Measurements from ENCODE around the gene DOCK8.

Gene DOCK8

DNA sequence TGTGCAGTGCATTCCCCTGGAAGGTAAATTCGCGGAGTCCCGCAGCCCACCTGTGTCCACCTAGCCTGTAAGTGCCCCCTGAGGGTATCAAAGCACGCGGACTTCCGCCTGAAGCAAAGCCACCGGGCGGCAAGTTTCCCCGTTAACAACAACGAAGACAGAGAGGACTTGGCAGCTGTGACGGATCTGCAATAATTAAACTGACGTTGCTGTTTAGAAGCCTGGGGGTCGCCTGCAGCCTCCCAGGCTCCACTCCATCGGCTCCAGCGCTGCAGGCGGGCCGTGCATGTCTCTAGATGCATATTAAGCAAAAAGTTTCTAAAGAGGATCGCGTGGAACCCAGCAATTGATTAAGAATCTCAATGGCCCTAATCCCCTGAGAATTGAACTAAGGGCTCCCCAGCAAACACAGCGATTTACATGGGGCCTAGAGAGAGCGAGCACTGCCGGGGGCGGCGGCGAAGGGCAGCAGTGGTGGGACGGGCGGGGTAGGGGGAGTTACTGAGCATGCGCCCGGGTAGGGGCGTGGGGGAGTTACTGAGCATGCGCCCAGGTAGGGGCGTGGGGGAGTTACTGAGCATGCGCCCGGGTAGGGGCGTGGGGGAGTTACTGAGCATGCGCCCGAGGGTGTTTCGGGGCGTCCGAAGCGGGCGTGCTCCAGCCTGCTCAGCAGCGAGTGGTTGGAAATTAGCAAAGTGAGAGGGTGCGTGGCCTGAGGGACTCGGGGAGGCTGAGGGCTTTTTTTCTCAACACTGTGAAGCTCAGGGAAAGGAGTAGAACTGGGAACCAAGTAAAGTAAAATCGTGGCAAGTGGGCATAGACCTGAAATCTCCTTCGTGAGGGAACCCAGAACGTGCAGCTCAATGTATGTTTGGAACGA lies 255.2 kb downstream of the DOCK8 start:
- peaks cover 37% of the 10 kb centered on the region for H3K4me1 ChIP-seq (ENCODE audit: control insufficient read depth, insufficient read depth, low read length)
- peak; percentile 85 for DNase-seq (ENCODE audit: low read depth)
- H3K36me3 ChIP-seq (ENCODE audit: control insufficient read depth, insufficient read depth, low read length, severe bottlenecking) = no peaks in the 10 kb centered on the region
- peak overlapping the region; percentile 83 for H3K4me3 ChIP-seq (ENCODE audit: low read length)
- no peaks in the 10 kb centered on the region for H3K9me3 ChIP-seq (ENCODE audit: control insufficient read depth, low read length)
- no peaks in the 10 kb centered on the region for H3K27me3 ChIP-seq (replicated peaks; ENCODE audit: control insufficient read depth, insufficient read depth, low read length)
- peak overlapping the region; percentile 90 for H3K9ac ChIP-seq (ENCODE audit: low read length)

DNA sequence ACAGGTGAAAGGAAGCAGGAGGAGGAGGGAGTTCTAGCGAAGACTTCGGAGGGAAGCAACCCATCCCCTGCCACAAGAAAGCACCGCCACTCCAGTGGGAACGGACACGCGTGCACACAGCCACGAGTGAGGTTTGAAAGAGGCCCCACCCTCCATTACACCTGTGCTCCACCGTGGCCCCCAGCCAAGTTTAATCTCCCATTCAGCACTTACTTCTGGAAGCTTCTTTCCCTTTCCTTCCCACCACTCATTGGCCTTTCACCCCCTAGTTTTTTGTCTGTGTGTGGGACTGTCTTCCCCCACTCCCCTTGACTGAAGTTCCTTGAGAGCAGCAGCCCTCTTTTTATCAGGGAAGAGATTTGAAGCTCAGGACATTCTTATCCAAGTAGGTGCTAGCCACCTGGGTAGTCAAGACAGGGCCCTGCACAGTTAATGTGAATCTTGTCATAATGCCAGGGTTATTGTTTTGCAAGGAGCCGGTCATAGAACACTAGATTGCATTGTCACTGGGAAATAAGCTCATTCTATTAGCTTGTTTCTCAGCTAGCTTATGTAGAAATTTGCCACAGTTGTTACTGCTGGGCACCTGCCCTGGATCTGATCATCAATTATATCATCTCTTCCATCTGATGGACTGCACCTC lies 256.0 kb downstream of the DOCK8 start:
- H3K9me3 ChIP-seq (ENCODE audit: control insufficient read depth, low read length) = no peaks in the 10 kb centered on the region
- no peaks in the 10 kb centered on the region for H3K36me3 ChIP-seq (ENCODE audit: control insufficient read depth, insufficient read depth, low read length, severe bottlenecking)
- H3K4me1 ChIP-seq (ENCODE audit: control insufficient read depth, insufficient read depth, low read length) = peaks cover 37% of the 10 kb centered on the region
- H3K27me3 ChIP-seq (replicated peaks; ENCODE audit: control insufficient read depth, insufficient read depth, low read length) = no peaks in the 10 kb centered on the region
- H3K4me3 ChIP-seq (ENCODE audit: low read length) = peak overlapping the region; percentile 83
- no peak for DNase-seq (ENCODE audit: low read depth)
- H3K9ac ChIP-seq (ENCODE audit: low read length) = peak overlapping the region; percentile 76

DNA sequence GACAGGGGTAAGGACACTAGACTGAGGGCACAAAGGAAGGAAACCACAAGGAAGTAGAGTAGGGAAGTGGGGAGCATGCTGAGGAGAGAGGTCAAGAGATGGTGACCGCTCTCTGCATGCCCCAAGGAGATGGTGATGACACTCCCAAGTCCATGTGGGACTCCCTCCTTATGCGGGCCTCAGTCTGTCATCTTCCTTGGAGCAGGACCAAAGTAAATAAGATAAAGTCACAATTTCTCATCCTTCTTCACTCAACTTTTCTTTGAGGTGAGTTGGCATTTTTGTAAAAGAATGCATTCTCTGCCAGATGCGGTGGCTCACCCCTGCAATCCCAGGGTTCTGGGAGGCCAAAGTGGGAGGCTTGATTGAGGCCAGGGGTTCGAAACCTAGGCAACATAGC lies 256.7 kb downstream of the DOCK8 start:
- Histone ChIP-seq H3K4me3 (ENCODE audit: low read length) (no peak overlapping the region), H3K4me1 (ENCODE audit: control insufficient read depth, insufficient read depth, low read length) (peaks cover 37% of the 10 kb centered on the region)
- no peak for DNase-seq (ENCODE audit: low read depth)

DNA sequence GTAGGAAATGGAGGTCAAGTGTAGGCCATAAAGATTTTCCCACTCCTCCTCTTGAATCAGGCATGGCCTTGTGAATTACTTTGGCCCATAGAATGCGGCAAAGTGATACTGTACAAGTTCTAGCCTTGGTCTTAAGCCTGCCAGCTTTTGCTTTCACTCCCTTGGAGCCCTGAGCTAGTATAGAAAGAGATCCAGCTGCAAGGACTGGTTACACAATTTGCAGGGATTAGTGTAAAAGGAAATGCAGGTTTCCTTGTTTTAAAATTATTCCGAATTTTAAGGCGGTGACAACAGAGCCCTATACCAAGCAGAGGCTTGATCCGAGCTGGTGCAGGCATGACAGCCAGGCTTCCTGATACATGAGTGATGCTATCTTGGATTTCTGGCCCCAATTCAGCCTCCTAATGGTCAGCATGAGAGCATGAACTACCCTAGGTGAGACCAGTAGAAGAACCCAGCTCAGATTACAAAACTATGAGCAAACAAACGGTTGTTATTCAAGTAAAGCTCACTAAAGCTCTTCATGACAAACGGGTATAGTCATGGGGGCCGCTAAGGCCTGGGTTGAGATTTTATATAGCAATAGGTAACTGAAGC lies 257.9 kb downstream of the DOCK8 start:
- H3K4me1 ChIP-seq (ENCODE audit: control insufficient read depth, insufficient read depth, low read length) = peaks cover 36% of the 10 kb centered on the region
- H3K9ac ChIP-seq (ENCODE audit: low read length) = no peak overlapping the region
- H3K4me3 ChIP-seq (ENCODE audit: low read length) = no peak overlapping the region
- H3K36me3 ChIP-seq (ENCODE audit: control insufficient read depth, insufficient read depth, low read length, severe bottlenecking) = no peaks in the 10 kb centered on the region
- peak; percentile 7 for DNase-seq (ENCODE audit: low read depth)
- H3K9me3 ChIP-seq (ENCODE audit: control insufficient read depth, low read length) = no peaks in the 10 kb centered on the region
- no peaks in the 10 kb centered on the region for H3K27me3 ChIP-seq (replicated peaks; ENCODE audit: control insufficient read depth, insufficient read depth, low read length)

More for the DNA sequence above, 256.7 kb downstream of the DOCK8 start:
- Histone ChIP-seq H3K27me3 (replicated peaks; ENCODE audit: control insufficient read depth, insufficient read depth, low read length) (no peaks in the 10 kb centered on the region), H3K36me3 (ENCODE audit: control insufficient read depth, insufficient read depth, low read length, severe bottlenecking) (no peaks in the 10 kb centered on the region), H3K9me3 (ENCODE audit: control insufficient read depth, low read length) (no peaks in the 10 kb centered on the region), H3K9ac (ENCODE audit: low read length) (no peak overlapping the region)

DNA sequence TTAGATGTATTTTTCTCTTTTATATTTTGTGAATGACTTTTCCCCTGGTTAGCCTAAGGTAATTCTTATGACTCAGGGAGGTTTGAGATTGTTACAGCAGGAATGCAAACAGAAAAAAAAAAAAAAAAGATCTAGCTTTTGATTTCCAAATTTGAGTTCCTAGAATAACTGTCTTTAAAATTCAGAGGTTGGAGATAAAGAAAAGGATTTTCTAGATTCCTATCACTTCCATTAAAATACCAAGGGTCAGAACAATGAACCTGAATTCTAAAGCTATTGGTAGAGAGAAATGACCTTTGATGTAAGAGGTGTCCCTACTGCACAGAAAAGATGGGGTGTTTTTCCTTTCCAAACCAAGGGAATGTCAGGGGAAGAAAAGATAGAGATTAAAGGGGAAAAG lies 262.5 kb downstream of the DOCK8 start:
- H3K9ac ChIP-seq (ENCODE audit: low read length) = no peak overlapping the region
- peaks cover 13% of the 10 kb centered on the region for H3K4me1 ChIP-seq (ENCODE audit: control insufficient read depth, insufficient read depth, low read length)
- no peaks in the 10 kb centered on the region for H3K36me3 ChIP-seq (ENCODE audit: control insufficient read depth, insufficient read depth, low read length, severe bottlenecking)
- no peaks in the 10 kb centered on the region for H3K9me3 ChIP-seq (ENCODE audit: control insufficient read depth, low read length)
- H3K27me3 ChIP-seq (replicated peaks; ENCODE audit: control insufficient read depth, insufficient read depth, low read length) = no peaks in the 10 kb centered on the region
- H3K4me3 ChIP-seq (ENCODE audit: low read length) = no peak overlapping the region
- peak; percentile 6 for DNase-seq (ENCODE audit: low read depth)

DNA sequence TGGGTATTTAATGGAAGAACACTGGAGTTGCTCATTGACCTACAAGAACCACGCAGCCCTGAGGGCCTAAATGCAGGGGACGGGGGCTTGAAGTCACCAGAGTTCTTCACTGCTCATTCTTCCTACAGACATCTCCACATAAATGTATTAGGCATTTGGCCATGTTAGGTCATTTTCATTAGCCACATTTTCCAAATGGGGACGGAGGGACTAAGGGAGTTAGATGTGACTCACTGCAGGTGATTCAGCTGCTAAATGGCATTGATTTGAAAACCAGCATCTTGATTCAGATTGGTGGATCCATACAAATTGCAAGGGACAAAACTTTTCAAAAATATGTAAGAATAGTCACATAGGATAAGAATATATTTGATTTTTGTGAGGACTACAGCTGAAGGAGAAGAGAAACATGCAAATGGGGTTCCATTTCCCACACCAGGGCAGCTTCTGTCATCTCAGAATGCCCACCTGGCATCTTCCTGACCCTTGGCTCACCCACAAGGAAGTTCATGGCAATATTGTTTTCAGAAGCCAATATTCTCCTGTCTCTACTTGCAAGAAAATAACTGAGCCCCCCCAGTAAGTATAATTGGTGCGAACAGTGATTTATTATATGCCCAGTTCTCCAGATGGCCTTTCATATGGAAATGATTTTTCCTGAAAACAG lies 264.8 kb downstream of the DOCK8 start:
- Histone ChIP-seq H3K36me3 (ENCODE audit: control insufficient read depth, insufficient read depth, low read length, severe bottlenecking) (no peaks in the 10 kb centered on the region), H3K27me3 (replicated peaks; ENCODE audit: control insufficient read depth, insufficient read depth, low read length) (no peaks in the 10 kb centered on the region), H3K9me3 (ENCODE audit: control insufficient read depth, low read length) (peaks cover 5% of the 10 kb centered on the region), H3K9ac (ENCODE audit: low read length) (no peak overlapping the region), H3K4me1 (ENCODE audit: control insufficient read depth, insufficient read depth, low read length) (peaks cover 13% of the 10 kb centered on the region), H3K4me3 (ENCODE audit: low read length) (no peak overlapping the region)
- DNase-seq (ENCODE audit: low read depth) = no peak

DNA sequence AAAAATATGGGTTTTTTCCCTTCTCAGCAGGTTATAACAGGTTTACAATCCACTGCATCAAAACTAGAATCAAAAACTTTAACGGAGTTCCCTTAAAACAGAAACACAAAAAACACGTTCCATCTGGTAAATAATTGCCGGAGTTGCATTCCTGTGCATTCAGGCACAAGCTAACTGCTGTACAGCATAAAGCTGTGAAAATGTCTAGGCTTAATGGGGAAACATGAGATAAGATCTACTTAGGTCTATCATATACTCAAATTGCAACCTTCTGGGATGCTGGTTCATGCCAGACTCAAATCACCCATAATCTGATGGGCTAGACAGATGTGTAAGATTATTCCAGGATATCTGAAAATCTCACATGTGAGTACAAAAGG lies 265.3 kb downstream of the DOCK8 start:
- no peak for DNase-seq (ENCODE audit: low read depth)
- peaks cover 13% of the 10 kb centered on the region for H3K4me1 ChIP-seq (ENCODE audit: control insufficient read depth, insufficient read depth, low read length)
- H3K9ac ChIP-seq (ENCODE audit: low read length) = no peak overlapping the region
- H3K27me3 ChIP-seq (replicated peaks; ENCODE audit: control insufficient read depth, insufficient read depth, low read length) = no peaks in the 10 kb centered on the region
- no peak overlapping the region for H3K4me3 ChIP-seq (ENCODE audit: low read length)
- no peaks in the 10 kb centered on the region for H3K36me3 ChIP-seq (ENCODE audit: control insufficient read depth, insufficient read depth, low read length, severe bottlenecking)
- peaks cover 10% of the 10 kb centered on the region for H3K9me3 ChIP-seq (ENCODE audit: control insufficient read depth, low read length)

DNA sequence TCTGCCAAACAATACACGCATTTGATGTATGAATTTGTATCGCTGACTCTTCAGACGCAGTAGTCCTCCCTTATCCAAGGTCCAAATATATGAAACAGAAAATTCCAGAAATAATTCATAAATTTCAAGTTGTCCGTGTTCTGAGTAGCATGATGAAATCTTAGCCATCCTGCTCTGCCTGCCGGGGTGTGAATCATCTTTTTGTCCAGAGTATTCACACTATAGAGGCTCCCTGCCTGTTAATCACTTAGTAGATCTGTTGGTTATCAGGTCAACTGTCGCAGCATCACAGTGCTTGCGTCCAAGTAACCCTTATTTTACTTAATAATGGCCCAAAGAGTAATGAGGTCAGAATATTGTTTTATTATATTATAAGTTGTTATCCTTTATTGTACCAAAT lies 268.1 kb downstream of the DOCK8 start:
- Histone ChIP-seq H3K27me3 (replicated peaks; ENCODE audit: control insufficient read depth, insufficient read depth, low read length) (no peaks in the 10 kb centered on the region), H3K4me1 (ENCODE audit: control insufficient read depth, insufficient read depth, low read length) (peaks cover 4% of the 10 kb centered on the region), H3K4me3 (ENCODE audit: low read length) (no peak overlapping the region), H3K9ac (ENCODE audit: low read length) (no peak overlapping the region), H3K36me3 (ENCODE audit: control insufficient read depth, insufficient read depth, low read length, severe bottlenecking) (no peaks in the 10 kb centered on the region), H3K9me3 (ENCODE audit: control insufficient read depth, low read length) (peaks cover 12% of the 10 kb centered on the region)
- DNase-seq (ENCODE audit: low read depth) = no peak

DNA sequence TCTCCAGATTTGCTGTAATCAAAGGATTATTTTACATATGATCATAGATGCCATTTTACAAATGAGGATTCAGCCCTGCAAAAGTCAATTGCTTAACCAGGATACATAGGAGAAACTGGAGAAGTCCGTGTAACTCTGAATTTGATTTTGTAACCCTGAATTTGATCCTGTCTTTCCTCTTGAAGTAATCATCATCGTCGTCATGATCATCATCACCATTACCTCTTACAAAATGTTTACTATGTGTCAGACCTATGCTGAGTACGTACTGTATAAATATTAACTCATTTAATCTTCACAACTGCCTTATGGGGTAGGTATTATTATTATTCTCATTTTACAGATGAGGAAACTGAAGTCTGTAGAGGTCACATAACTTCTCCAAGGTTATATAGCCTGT lies 271.5 kb downstream of the DOCK8 start:
- Histone ChIP-seq H3K9ac (ENCODE audit: low read length) (no peak overlapping the region), H3K4me3 (ENCODE audit: low read length) (no peak overlapping the region), H3K4me1 (ENCODE audit: control insufficient read depth, insufficient read depth, low read length) (peaks cover 6% of the 10 kb centered on the region), H3K9me3 (ENCODE audit: control insufficient read depth, low read length) (peaks cover 12% of the 10 kb centered on the region), H3K36me3 (ENCODE audit: control insufficient read depth, insufficient read depth, low read length, severe bottlenecking) (no peaks in the 10 kb centered on the region), H3K27me3 (replicated peaks; ENCODE audit: control insufficient read depth, insufficient read depth, low read length) (no peaks in the 10 kb centered on the region)
- no peak for DNase-seq (ENCODE audit: low read depth)

DNA sequence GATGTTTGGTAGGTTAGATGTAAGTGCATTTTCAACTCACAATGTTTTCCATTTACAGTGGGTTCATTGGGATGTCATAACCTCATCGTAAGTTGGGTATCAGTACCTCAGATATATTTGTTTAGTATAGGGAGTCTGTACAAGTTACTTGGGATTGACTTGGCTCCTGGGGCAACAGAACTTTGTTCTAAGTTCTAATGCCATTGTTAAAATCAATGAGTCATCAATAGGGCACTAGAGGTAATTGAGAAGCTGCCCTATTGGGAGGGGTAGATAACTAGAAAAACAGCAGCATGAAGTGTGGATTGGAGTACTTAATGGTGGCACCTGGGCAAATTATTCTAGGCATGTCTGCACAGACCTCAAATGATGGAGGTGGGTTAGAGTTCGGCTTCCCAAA lies 272.8 kb downstream of the DOCK8 start:
- peaks cover 12% of the 10 kb centered on the region for H3K9me3 ChIP-seq (ENCODE audit: control insufficient read depth, low read length)

DNA sequence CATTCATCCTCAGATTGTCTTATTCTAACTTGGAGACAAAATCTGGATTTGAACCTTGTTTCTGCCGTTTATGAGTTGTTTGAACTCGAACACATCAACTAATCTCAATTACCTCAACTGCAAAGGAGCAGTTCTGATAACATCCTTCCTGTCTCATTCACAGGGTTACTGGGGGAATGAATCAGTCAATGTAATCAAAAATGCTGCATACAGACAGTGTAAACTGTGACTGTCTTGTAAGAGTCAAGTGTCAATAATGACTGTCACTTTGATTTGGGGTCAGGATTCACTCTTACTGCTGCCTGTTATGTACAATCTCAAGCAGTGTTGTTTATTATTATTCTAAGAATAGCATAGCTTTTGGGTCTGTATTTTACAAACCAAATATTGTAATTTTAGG lies 273.8 kb downstream of the DOCK8 start:
- Histone ChIP-seq H3K4me1 (ENCODE audit: control insufficient read depth, insufficient read depth, low read length) (peaks cover 6% of the 10 kb centered on the region), H3K9ac (ENCODE audit: low read length) (no peak overlapping the region), H3K27me3 (replicated peaks; ENCODE audit: control insufficient read depth, insufficient read depth, low read length) (no peaks in the 10 kb centered on the region), H3K4me3 (ENCODE audit: low read length) (no peak overlapping the region), H3K9me3 (ENCODE audit: control insufficient read depth, low read length) (peaks cover 12% of the 10 kb centered on the region), H3K36me3 (ENCODE audit: control insufficient read depth, insufficient read depth, low read length, severe bottlenecking) (no peaks in the 10 kb centered on the region)
- DNase-seq (ENCODE audit: low read depth) = no peak

More for the DNA sequence above, 272.8 kb downstream of the DOCK8 start:
- no peak for DNase-seq (ENCODE audit: low read depth)
- no peaks in the 10 kb centered on the region for H3K27me3 ChIP-seq (replicated peaks; ENCODE audit: control insufficient read depth, insufficient read depth, low read length)
- peaks cover 6% of the 10 kb centered on the region for H3K4me1 ChIP-seq (ENCODE audit: control insufficient read depth, insufficient read depth, low read length)
- no peaks in the 10 kb centered on the region for H3K36me3 ChIP-seq (ENCODE audit: control insufficient read depth, insufficient read depth, low read length, severe bottlenecking)
- no peak overlapping the region for H3K4me3 ChIP-seq (ENCODE audit: low read length)
- H3K9ac ChIP-seq (ENCODE audit: low read length) = no peak overlapping the region
